Tongue (tissue), 2 donors: ENCODE measurements around the gene NDST3. TPM values are rescaled to one million over a fixed set of nuclear protein-coding genes. Genes with fewer than 3 reads are reported as not detected.

Experiments used
- DNase-seq: peaks from one replicate; pipeline ENCODE4 v3.0.0-alpha.2; 2015
- total RNA-seq: library from RNA; depleted of rRNA; stranded (reverse); fragments of >200 nt; gene quantifications from one replicate; pipeline ENCODE4 v1.2.3, GENCODE V29; 2014

The NDST3 gene
- total RNA-seq, 1 donor from 2014 or later: not detected

DNA sequence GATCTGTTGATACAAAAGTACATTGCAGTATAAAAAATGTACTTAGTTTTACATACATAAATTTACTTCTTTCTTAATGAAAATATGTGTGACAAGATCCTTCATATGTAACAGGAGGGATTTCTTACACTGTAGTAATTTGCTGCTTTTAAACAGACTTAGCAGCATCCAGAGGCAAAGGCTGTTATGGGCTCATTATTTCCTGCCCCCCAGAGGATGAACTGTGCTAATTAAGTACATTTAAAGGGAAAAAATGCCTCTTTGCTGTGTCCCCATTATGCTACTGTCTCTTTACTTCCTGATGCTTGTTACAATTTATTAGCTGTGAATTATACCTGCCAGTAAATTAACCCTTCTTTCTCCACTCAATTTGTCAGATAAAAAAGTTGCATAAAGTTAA is 47.1 kb downstream of the NDST3 start:
- no peak for DNase-seq

GRCh38 chr4:118082182-118082581 is 47.9 kb downstream of the NDST3 start:
- DNase-seq: no peak

- no peak for DNase-seq
These were observed 51.4 kb downstream of the NDST3 start for GRCh38 chr4:118085700-118086099.

- DNase-seq: no peak
These were observed 52.1 kb downstream of the NDST3 start for GRCh38 chr4:118086344-118086743.

DNA sequence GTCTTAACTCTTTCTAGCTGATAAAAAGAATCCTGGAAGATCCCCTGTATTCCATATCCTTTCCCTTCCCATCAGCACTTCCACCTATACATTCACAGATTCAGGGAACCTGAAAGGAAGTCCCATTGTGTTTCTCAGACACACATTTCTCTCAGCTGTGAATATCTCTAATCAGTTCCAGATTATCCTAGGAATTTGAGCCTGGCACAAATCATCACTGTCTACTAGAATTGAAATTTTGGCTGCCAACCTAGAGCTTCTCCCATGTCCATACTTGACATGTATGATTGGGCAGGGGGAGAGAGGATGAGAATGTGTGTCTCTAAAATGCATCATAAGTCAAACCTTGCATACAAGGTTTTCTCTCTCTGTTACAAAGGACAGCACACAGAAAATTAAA is 53.1 kb downstream of the NDST3 start:
- no peak for DNase-seq

- DNase-seq: no peak
These were observed 64.8 kb downstream of the NDST3 start for GRCh38 chr4:118099106-118099505.

GRCh38 chr4:118102195-118102594 is 67.9 kb downstream of the NDST3 start:
- no peak for DNase-seq

DNA sequence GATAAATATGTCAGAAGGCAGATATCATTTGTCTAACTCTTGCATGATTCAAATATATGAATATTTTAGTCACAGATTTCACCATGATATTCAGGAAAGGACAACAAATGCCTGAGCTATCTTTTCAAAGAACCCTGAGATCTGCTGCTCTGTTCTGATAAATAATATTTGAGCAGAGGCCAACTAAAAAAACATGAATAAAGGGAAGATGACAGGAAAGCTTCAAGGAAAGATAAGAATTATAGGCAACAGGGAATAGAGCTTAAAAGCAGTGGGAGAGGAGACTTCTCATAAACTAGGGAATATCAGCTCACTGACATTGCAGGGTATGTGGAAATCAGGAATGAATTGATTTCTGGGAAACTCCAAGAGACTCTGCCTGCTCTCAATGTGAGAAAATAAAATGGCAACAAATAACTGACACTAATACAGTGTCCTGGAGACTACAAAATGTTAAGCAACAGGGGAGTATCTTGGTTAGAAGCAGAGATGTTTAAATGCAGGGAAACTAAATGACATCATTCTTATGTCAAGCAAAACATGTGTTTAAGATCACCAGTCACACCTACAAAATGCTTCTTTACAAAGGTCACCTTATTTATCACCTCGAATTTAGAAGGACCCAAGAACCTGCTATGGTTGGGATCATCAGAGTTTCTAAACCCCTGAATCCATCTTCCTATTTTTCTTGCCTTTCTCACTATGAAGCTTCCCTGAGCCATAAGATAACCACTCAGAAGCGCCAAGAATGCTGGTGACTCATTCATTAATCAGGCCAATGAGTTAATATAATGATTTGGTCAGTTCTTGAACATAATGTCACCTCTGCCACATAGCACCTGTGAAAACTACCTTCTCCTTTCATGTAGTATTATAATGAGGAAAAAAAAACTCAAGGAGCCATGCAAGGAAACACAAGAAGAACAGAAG is 78.1 kb downstream of the NDST3 start:
- no peak for DNase-seq

DNA sequence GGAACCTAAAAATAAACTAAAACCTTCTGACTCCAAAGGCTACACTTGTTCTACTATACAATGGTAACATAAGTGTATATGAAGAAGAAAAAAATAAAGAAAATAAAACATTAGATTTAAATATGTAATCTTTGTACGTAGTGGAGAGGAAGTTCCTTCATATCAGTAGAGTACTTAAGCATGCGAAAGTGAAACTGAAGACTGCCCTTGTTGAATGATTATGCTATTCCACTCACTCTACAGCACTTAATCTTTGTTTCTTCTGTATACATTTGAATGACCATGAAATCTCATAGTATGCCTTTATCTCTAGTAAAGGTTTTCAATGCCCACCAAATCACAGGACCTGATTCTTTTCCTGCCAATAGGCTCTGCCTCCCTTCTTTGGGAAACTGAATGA is 78.9 kb downstream of the NDST3 start:
- no peak for DNase-seq

- DNase-seq: no peak
These were observed 80.4 kb downstream of the NDST3 start for GRCh38 chr4:118114720-118115119.

DNA sequence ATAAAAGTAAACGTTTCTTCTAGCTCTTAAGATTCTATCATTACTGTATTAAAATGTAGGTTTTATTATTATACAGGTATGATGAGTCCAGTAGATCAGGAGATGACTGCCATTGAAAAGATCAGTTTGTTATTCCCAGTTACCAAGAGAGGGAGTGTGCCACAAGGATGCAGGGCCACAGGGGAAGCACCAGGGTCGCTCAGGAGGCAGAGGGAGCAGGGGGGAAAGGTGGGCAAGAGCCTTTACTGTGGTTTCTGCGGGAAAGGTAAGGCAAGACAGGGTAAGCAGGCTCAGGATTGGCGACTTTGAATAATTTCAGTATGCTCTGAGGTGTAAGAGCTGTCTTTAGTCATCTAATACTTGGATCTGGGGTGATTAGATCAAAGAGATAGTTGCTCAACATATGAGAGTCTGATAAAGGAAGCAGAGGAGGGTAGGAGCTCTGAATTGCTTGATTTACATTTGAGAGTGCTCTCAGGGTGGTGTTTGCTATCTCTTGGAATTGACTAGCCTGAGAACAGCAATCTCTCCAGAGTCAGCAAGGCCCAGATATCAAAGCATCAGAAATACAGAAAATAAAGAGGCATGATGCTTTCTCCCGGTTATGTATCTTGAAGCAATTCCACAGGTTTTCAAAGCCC is 86.0 kb downstream of the NDST3 start:
- no peak for DNase-seq

GRCh38 chr4:118124997-118125396 is 90.7 kb downstream of the NDST3 start:
- DNase-seq: no peak

GRCh38 chr4:118139241-118139640 is 105.0 kb downstream of the NDST3 start:
- DNase-seq: no peak

DNA sequence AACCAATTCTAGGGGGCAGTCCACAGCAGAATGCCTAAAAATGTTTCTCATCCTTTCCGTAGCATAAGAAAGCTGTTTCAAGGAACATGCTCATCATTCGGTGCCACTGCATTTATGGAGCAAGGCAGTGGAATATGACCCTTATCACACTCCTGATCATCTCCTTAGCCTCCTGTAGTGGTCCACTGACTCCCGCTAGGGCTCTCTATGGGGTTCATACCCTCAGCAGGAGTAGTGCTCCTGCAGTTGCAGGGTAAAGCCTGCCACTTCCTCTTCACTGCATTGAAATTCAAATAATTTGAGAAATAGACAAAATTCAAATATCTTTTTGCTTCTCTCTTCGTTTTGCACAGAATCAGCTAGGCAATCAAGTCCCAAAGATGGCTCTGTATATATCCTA is 107.0 kb downstream of the NDST3 start:
- DNase-seq: no peak

DNA sequence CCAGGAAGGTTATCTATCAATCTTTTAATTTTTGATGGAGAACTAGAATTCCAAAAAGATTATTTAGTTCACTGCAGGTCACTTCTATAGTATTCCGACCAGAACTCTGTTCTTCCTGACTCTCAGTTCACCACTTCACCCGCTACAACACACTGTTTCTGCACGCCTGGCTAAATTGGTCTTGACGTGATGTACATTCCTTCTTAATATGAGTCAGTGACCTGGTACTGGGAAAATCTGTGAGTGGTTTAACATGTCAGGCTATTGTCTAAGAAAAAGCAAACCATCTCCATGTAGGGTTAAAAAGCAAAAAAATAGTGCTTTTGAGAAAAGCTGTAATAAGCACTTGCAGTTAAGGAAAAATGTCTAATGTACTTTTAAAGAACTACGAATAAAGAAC is 120.4 kb downstream of the NDST3 start:
- no peak for DNase-seq

DNA sequence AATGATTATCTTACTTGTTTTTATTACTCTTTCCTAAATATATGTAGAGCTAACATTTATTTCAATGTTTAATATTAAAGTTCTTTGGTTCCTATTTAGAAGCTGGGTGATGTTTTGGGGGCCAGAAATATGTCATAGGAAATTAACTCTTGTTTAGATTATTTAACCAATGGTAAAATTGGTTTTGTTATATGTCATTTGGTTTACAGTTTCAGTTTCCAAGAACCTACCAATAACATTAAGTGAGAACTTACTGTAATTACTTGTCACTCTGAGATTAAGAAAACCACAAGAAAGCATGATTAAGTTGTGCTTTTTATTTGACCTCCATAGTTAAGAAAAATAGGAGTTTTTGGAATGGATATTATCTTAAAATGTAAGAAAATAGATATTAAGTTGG is 121.2 kb downstream of the NDST3 start:
- no peak for DNase-seq

DNA sequence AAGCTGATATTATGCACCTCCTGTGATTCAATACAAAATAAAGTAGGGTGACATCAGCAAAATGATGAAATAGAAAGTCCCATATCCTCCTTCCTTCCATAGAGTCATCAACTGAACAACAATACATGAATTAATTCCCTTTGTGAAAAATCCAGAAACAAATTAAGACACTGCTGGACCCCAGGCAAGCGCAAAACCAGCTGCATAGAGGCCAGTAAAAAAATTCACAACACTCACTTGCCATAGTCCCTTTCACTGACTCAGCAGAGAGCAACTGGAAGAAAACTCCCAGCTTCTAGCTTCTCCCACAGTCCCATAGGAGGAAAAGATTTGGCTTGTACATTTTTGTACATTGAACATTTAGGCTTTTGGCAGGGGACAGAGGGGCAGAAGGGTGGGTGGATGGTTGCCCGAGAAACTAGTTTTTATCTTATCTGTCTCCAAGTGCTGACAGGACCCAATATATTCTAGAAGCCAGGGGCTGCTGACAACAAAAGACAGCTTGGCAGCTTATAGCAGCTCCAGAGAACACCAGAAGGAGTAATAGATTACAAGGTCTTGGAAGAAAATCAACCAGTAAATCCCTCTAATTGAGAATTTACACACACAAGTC is 124.6 kb downstream of the NDST3 start:
- no peak for DNase-seq

- no peak for DNase-seq
These were observed 133.0 kb downstream of the NDST3 start for GRCh38 chr4:118167306-118167705.

- no peak for DNase-seq
These were observed 137.1 kb downstream of the NDST3 start for GRCh38 chr4:118171381-118171780.

- DNase-seq: no peak
These were observed 138.8 kb downstream of the NDST3 start for GRCh38 chr4:118173126-118173525.

DNA sequence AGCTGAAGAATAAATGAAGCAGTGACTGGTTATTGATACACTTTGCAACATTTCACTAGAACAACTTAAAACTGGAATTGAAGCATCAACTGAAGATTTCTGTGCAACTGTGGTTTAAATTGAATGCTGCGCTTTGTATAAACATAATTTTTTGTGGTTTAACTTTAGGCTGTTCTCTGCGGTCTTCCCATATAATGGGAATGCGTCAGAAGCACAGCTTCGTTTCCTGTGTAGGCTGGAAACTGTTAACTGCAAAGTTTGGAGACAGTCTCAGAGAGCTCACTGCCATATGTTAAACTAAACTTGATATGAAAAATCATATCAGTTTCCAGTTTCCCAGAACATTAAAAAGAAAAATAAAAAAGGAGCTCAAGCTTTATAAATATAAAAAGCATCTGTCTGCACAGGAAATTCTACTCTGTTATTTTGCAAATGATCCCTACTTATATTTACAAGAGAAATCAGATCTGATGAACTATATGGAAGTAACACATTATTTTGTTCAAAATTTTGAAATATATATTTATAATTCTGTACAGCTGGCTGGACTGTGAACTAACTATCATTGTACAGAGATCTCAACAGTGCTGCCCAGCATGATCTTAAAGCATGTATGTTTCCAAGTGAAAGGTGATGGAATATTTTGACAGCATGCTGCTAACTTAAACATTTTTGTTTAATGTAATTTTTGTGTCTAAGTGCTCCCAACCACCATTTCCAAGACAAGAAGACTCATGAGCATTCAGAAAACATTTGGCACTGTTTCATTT is 139.9 kb downstream of the NDST3 start:
- DNase-seq: peak; percentile 37

GRCh38 chr4:118175506-118175905 is 141.2 kb downstream of the NDST3 start:
- DNase-seq: no peak

DNA sequence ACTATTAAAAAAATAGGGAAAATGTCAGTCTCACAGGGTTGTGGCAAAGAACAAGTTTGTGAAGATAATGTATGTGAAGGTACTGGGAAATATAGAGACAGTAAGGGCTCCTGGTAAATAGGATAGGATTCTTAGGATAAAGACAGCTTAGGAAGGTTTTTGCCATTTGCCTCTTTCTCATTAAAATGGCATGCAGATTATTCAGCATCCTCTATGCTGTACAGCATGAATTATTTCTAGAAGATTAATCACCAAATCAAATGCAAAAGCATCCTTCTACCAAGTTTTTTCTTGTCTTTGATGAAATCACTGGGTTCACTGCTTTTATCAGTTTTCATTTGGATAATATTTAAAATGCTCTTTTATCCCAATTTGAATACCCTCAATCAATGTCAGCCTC is 142.8 kb downstream of the NDST3 start:
- no peak for DNase-seq
